Measurements from ENCODE around the gene WFDC1.

The WFDC1 gene

DNA sequence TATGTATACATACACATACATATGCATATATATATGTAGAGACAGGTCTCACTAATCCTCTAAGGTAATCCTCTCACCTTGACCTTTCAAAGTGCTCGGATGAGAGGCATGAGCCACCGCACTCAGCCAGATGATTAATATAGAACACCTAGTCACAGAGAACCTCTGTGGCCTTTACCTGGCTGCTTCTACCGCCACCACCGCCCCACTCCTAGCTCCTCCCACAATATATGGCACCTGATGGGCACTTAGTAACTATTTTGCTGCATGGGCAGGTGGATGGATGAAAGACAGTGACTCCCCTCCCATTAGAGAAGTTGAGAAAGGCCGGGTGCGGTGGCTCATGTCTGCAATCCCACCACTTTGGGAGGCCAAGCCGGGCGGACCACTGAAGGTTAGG is 57.0 kb downstream of the WFDC1 start:
- DNase-seq (ENCODE audit: low read depth): no peak

DNA sequence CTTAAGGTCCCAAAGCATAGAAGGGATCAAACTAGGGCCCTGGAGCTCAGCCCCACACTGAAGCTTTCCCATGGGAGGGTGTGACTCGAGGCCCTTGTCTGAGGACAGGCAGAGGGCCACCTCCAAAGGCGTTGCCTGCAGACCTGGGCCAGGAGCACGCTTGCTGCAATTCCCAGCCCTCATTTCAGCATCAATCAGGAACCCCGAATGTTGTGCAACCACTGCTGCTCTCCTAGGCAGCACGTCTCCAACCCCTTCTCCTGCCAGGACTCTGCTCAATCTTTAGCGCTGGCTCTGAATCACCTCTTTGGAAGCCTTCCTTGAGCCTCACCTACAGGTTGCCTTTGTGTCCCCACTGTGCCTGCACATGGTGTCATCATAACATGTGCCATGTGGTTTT is 59.6 kb downstream of the WFDC1 start:
- DNase-seq (ENCODE audit: low read depth): no peak

DNA sequence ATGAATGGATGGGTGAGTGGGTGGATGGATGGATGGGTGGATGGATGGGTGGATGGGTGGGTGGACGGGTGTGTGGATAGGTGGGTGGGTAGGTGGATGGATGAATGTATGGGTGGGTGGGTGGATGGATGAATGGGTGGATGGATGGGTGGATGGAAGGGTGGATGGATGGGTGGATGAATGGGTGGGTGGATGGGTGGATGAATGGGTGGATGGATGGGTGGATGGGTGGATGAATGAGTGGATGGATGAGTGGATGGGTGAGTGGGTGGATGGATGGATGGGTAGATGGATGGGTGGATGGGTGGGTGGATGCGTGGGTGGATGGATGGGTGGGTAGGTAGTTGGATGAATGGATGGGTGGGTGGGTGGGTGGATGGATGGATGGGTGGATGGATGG is 60.5 kb downstream of the WFDC1 start:
- no peak for DNase-seq (ENCODE audit: low read depth)

DNA sequence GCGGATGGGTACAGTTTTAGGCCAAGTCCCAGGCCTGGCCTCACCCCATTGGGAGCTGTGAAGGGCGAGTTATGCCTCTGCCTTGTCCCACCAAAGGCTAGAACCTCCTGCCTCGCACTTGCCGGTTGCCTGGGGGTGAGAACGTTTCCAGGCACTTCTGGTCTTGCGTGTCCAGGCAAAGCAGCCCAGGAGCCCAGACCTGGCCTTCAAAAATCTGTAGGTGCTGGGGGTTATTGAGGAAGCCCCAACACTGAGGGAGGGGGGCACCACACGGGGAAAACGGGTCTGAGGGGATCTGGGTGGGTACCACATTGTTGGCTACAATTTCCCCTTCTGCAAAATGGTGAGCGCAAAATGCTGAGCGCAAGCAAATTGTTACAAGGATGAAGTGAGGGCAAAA is 61.5 kb downstream of the WFDC1 start:
- DNase-seq (ENCODE audit: low read depth): no peak

DNA sequence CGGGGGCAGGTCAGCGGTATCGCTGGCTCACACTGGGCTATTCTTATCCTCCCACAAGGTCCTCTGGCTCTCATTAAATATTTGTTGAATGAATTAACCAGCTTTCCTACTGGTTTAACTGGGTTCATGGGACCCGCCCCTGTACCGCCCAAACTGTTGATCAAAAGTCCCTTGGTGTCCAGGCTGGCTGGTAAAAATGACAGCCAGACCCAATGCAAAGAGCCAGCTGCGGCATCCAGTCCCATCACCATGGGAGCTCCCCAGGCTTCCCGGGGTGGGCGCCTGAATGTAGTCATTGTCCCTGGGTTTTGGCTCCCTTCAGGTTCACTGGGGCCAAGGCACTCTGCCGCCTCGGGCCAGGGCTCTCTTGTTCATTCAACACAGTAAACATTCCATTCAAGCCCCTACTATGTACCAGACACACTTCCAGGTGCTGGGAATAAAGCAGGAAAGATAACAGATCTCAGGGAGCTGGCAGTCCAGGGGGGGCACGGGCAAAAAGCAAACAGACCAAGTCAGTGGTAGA is 62.0 kb downstream of the WFDC1 start:
- no peak for DNase-seq (ENCODE audit: low read depth)

DNA sequence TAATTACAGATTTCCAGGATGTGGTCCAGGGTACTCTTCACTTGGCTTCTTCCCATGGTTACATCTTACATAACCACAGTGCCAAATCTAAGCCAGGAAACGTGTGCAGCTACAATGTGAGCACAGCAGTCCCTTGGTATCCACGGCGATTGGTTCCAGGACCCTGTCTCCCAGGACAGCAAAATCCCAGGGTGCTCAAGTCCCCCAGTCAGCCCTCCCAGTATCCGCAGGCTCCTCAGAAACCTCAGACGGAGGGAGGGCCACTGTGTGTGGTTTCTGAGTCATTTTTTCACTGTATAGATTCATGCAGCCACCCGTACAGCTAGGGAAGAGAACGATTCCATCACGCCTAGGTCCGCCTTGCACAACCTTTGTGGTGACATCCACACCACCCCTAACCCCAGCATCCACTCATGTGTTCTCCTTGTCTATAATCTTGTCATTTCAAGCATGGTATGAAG is 62.5 kb downstream of the WFDC1 start:
- DNase-seq (ENCODE audit: low read depth): no peak

DNA sequence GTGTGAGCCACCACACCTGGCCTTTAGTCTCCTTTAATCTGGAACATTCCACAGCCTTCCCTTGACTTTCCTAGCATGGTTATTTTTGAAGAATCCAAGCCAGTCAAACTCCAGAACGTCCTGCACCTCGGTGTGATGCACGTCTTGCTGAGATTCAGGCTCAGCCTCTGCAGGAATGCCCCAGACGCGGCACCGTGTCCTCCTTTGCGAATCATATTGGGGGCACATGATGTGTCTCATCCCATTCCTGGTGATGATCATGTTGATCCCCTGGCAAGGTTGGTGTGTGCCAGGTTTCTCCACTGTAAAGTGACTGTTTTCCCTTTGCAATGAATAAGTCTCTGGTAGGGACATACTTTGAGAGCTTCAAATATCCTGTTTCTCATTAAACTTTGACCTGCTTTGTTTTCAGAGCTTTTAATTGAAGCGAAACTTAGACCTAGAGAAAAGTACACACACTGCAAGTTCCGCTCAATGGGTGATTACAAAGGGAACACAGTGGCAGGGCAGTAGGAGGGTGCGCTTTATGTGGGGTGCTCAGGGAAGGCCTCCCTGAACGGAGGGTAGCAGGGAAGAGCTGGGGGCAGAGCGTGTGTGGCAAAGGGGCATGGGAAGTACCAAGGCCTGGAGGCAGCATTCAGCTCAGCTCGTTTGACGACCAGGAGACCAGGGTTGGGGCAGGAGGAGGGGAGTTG is 64.1 kb downstream of the WFDC1 start:
- DNase-seq (ENCODE audit: low read depth): no peak

DNA sequence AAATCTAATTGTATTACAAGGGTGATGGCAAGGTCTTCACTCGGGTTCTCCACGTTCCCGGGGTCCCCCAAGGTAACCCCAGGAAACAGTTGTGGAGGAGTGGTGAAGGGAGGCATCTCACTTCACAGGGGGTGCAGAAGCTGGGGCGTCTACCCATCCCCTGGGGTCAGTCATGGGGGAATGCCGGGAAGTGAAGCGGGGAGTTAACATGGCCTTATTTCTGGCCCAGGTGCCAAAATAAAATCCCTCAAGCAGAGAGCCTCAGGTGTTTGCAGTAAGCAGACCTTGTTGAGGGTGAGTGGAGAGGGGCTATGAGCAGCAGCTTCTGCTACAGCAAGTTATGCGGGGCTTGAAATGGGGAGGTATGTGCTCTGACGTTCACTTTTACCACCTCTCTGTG is 64.6 kb downstream of the WFDC1 start:
- DNase-seq (ENCODE audit: low read depth): no peak

DNA sequence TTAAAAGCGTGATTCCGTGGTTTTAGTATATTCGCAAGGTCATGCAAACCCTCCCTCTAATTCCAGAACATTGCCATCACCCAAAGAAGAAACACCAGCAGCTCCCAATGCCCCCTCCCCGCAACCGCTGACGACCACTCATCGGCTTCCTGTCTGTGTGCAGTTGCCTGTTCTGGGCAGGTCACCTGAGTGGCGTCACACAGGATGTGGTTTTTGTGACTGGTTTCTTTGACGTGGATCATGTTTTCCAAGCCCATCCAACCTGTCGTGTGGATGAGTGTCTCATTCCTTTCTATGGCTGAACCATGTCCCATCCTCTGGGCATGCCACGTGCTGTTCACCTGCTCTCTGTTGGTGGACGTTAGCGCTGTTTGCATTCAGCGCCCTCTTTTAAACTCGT is 65.5 kb downstream of the WFDC1 start:
- no peak for DNase-seq (ENCODE audit: low read depth)

DNA sequence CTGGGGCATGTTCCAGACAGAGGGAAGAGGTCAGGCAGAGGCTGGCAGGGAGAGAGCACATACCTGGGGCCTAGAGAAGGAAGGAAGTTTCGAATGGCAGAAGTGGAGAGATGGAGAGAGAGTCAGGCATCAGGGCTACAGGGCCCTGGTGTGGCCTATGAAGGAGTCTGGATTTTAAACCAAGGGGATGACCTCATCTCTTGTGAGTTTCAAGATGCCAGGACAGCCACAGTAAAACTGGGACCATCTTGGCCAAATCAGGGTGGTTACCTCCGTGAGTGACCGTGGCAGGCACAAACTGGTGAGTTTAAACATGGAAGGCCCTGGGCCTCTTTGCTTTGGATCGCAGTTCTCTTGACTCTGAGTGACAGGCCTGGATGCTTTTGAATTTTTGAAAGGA is 66.1 kb downstream of the WFDC1 start:
- DNase-seq (ENCODE audit: low read depth): no peak

DNA sequence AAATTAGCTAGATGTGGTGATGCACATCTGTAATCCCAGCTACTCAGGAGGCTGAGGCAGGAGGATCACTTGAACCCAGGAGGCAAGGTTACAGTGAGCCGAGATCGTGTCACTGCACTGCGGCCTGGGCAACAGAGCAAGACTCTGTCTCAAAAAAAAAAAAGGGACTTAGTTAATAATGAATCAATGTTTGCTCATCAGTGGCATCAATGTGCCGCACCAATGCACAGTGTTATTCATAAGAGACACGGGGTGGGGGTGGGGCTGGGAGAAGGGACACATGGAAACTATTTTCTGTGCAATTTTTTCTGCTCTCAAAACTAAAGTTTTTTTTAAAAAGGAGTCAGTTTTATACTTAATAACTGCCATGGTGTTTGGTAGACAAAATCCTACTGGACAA is 66.9 kb downstream of the WFDC1 start:
- no peak for DNase-seq (ENCODE audit: low read depth)

DNA sequence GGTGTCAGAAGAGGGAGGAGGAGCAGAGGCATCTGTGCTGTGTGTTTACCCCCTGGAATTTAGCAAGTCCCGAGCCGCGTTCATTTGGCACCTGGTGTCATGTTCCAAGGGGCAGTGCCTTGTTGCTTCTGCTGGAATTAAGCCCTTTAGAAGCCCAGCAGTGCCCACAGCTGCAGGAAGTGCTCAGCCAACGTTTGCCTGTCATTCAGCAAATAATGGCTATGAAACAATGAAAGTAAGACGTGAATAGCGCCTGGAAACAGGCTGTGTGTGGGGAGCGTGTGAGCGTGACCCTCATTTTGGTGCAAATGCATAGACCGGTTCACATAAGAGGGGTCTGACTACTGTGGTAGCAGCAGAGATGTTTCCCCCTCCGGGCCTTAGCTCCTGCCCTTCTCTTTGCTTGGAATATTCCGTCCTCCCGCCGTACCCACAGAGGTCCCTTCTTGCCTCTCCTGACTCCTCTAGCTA is 67.8 kb downstream of the WFDC1 start:
- no peak for DNase-seq (ENCODE audit: low read depth)

DNA sequence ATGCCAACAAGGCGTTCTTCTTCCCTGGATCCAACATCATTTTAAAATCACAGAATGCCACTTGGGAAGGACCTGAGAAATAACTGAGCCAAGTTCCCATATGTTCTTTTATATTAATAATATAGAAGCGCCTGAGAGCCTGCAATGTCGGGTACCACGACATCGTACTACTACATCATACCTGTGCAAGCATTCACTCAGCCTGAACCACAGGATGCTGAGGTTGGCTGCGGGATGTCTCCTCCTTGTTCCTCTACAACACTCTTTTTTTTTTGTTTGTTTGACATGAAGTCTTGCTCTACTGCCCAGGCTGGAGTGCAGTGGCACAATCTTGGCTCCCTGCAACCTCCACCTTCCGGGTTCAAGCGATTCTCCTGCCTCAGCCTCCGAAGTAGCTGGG is 71.5 kb downstream of the WFDC1 start:
- DNase-seq (ENCODE audit: low read depth): no peak

DNA sequence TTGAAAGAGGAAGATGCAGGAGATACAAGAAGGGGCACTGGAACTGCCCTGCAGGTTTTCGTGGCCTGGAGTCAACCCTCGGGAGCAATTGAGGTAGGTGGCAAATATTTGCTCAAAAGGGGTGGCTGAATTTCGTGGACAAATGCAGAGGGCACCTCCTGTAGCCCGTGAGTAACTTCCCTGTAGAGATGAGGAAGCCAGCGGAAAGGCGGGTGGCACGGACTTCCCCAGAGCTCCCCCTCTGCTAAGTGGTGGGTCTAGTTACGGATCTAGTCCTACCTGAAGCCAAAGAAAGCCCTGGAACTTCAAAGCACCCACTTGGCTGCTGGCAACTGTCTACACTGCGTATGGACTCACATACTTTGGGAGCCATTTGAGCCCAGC is 72.6 kb downstream of the WFDC1 start:
- no peak for DNase-seq (ENCODE audit: low read depth)

DNA sequence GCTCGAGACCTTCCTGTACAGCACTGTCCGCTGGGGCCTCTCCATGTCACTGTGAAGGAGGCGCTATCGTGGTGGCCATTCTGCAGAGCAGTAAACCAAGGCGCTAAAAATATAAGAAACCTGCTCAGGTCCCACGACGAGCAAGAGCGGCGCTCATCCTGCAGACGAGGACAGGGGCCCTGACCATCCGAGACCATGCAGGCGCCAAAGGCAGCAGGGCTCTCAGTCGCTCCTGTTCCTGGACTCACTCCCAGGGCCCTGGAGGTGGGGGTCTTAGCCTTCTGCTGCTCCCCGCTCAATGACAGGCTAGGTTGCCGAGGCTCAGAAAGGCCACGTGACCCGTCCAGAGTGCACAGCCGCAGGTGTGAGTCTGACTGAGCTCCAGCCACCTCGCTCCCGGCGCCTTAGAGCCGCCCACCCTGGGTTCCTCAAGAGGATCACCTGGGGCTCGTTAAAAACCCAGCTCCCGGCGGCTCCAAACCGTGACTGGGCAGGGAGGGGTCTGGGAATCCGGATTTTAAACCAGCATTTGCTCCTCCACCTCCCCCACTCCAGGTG is 73.2 kb downstream of the WFDC1 start:
- no peak for DNase-seq (ENCODE audit: low read depth)

DNA sequence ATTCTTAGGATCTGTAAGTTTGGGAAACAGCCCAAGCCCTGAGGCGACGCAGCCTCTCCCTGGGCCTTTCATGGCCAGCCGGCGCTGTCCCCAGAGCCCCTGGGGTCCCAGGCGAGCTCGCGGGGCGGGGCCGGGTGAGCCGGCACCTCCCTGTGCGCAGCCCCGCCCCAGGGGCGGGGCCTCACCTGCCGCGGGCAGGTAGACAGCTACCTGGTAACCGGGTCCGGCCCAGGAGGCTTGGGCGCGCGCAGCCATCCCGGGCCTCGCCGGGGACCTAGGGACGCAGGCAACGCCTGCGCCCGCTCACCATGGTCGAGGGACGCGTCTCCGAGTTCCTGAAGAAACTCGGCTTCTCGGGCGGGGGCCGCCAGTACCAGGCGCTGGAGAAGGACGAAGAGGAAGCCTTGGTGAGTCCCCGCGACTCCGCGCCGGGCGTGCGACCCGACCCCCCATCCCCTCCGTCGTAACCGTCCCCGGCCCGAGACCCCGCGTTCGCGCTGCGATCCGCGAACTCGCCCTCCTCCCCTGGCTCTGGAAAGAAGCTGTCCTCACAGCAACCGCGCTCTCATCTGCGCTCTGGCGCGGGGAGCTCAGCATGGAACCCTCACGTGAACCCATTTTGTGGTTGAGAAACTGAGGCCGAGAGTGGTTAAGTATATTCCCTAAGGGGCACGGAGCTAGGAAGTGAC is 73.8 kb downstream of the WFDC1 start, which contains the start of gene ATP2C2:
Gene ATP2C2, plus strand, starts transcription at position 231 of the 689 bp plus-strand sequence. Its CDS starts 78 bp downstream, at position 309.
- no peak for DNase-seq (ENCODE audit: low read depth)

DNA sequence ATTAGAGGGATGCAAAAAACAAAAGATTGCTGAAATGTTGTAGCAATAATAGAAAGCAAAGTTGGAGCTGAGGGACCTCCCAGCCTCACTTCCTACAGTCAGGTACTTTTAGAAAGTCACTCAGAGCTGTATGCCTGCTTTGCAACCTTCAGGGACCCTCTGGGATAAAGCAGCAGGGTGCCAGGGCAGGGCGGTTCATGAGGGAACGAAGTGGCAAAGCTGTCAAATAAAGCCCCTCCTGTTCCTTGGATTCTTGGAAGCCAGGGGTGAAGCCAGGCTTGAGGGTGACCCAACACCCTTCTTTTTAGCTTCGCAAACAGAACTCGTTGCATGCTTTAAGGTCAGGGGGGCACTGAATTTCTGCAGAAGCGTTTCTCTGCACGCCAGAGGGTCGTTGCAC is 74.4 kb downstream of the WFDC1 start:
- DNase-seq (ENCODE audit: low read depth): no peak

DNA sequence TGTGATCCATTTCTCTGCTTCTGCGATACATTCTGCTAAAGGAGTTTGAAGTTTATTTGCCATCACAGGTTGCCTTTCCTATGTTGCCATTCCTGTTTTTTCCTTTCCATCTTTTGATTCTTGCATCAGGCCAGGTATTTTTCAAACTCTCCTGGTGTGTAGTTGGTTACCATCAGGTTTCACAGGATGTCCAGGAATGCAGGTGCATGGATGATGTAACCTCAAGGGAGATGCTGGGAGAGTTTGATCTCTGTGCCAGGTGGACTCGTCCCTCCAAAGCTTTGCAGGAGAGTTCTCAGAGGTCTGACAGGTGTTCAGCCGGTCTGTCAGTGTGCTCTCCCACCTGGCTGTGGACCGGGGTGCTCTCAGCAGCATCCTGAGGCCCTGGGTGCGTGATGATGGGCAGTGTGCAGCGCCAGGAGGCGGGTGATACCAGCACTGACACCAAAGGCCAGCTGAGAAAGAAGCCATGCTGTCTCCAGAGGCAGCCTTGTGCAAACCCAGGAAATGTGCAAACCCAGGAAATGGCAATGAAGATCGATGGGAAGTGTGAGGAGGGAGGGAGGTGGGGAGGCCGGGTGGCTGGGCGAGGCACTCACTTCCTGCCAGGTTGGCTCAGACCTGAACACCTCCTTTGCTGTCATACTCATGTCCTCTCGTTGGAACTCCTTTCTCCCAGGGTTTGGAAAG is 75.4 kb downstream of the WFDC1 start:
- no peak for DNase-seq (ENCODE audit: low read depth)

DNA sequence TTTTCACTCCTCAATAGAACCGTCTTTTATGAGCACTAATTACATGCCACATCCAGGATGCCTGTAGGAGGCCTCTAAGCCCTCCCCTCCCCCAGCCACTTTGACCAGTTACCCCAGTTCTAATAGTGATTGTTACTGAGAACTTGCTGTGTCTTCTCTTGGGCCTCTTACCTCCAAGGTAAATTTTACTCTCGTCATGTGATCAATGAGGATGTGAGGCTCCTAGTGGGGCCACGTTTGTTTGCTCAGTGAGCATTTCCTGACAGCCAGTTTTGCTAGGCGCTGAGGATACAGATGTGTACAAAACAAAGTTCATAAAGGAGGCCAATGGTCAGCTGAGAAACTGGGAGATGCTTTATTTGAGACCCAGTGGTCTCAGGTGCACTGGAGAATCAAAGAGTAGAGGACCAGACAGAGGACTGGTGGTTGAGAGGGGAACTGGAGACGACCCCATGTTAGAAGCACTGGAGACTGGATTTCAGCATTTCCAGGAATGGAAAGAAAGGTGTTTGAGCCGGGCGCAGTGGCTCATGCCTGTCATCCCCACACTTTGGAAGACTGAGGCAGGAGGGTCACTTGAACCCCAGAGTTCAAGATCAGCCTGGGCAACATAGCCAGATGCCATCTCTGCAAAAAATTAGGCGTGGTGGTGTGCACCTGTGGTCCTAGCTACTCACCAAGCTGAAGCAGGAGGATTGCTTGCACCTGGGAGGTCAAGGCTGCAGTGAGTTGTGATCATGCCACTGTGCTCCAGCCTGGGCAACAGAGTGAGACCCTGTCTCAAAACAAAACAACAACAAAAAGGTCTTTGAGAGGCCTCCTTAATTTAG is 76.3 kb downstream of the WFDC1 start:
- no peak for DNase-seq (ENCODE audit: low read depth)

DNA sequence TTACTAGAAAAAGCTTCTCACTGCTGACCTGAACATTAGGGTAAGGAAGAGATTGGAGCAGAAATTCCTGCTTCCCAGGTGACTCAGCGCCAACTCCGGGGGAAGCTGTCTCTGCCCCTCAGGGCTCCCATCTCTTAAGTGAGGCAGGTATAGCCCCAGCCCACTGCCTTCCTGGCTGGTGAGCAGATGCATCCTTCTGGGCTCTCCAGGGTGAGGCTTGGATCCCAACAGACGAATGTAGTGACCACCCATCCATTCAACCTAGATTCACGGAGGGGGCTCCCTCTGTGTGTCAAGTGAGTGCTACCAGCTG is 76.8 kb downstream of the WFDC1 start:
- DNase-seq (ENCODE audit: low read depth): no peak

DNA sequence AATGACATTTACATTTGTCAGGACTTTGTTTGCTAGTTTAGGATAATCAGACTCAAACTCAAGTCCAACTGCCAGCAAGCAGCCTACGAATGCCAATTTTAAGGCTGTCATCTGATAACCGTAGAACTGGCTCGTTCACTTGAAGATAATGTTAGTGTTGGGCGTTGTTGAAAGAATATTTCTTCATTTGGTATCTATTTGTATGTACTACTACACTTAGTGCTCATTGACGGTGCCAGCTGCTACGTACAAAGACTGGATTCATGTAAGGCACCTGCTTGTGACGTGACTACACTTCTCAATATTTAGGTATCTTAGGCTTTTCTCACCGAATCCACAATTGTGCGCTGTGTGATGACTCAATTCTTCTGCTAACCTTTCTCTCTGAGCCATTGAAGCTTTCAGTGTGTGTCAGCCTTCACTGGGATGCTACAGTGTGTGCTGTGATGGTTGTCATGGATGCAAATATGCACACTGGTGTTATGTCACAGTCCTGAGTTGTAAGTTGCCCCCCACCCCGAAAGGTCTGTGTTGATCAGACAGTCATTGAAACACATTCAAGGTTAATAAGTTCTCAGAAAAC is 79.3 kb downstream of the WFDC1 start:
- no peak for DNase-seq (ENCODE audit: low read depth)
